ENCODE results near the gene ZIC4. TPM values are rescaled to one million over a fixed set of nuclear protein-coding genes. Genes with fewer than 3 reads are reported as not detected.

Gene ZIC4
- total and polyA plus RNA-seq, 10 of the 15 experiments (the other 5 are each of a cell fraction or from before 2014, with no cell fraction given), result not detected

- no peak overlapping the region for H2AFZ ChIP-seq (ENCODE audit: control insufficient read depth, low read depth, low read length)
- ChIA-PET RAD21 (ENCODE audit: unreplicated experiment) (no interaction called here), POLR2A (no interaction called here), CTCF (no interaction called here), SMC1A (ENCODE audit: uncharacterized antibody, unreplicated experiment) (no interaction called here)
- H3K4me2 ChIP-seq (ENCODE audit: control insufficient read depth, insufficient read depth), result no peak overlapping the region
- peaks cover 2% of the 10 kb centered on the region; the same call in 2 of the 3 replicates for H3K9me3 ChIP-seq (replicated peaks; ENCODE audit: control insufficient read depth, insufficient read depth, low read length)
- H3K36me3 ChIP-seq (ENCODE audit: control insufficient read depth in 2 of 2, insufficient read depth in 2 of 2, low read length in 1 of 2), result no peaks in the 10 kb centered on the region
- H3K79me2 ChIP-seq (ENCODE audit: control insufficient read depth, insufficient read depth, low read length), result no peaks in the 10 kb centered on the region
- BruUV-seq (replicated peaks), result no TSS peak
- intact Hi-C loops (cut with micrococcal nuclease; ENCODE audit: unreplicated experiment), result no loop called here
- H3K27ac ChIP-seq (ENCODE audit: control insufficient read depth, insufficient read depth), result no peak overlapping the region
- FAIRE-seq, result no peak
- H3K4me1 ChIP-seq (ENCODE audit: control insufficient read depth, insufficient read depth, low read length), result no peaks in the 10 kb centered on the region
- 83% methylated on average over 30 of the region's 52 CpGs for WGBS (ENCODE audit: insufficient coverage, insufficient replicate concordance, low lambda C conversion rate, missing lambda C conversion rate)
- H4K20me1 ChIP-seq (ENCODE audit: control insufficient read depth, insufficient read depth), result no peaks in the 10 kb centered on the region
- no peak for ATAC-seq
- peaks cover 12 to 28% of the 10 kb centered on the region in 2 experiments for H3K27me3 ChIP-seq (replicated peaks in 1 of 2; ENCODE audit: control insufficient read depth in 2 of 2, insufficient read depth in 2 of 2, low read length in 1 of 2)
- in situ Hi-C loops (cut with MboI), result no loop called here
- no peak overlapping the region for H3K9ac ChIP-seq (ENCODE audit: control insufficient read depth, insufficient read depth, low read length)
- DNase-seq (ENCODE audit: low read depth, low spot score), result no peak
- TF ChIP-seq NFYB (IDR thresholded peaks at IDR 0.05; ENCODE audit: insufficient read depth, low read depth, low read length) (no peak), STAT1 (conservative IDR thresholded peaks at IDR 0.05) (no peak), TCF7 (IDR thresholded peaks at IDR 0.05; ENCODE audit: borderline replicate concordance) (no peak), EED (IDR thresholded peaks at IDR 0.05; ENCODE audit: low read depth) (no peak), ZNF687 (IDR thresholded peaks at IDR 0.05) (no peak), NR2C1 (IDR thresholded peaks at IDR 0.05) (no peak), HDAC2 (IDR thresholded peaks at IDR 0.05) (no peak), DPF2 (IDR thresholded peaks at IDR 0.05) (no peak), ZNF274 (IDR thresholded peaks at IDR 0.05; ENCODE audit: insufficient read depth, insufficient read length) (no peak), GABPA (IDR thresholded peaks at IDR 0.05; ENCODE audit: low read depth) (no peak), IKZF1 (conservative IDR thresholded peaks at IDR 0.05) (no peak), SRF (IDR thresholded peaks at IDR 0.05; ENCODE audit: low read depth in 2 of 2, low read length in 2 of 2) (no peak), NFYA (IDR thresholded peaks at IDR 0.05; ENCODE audit: borderline replicate concordance, low read depth, low read length) (no peak)
- TF ChIP-seq, protein P1, sequence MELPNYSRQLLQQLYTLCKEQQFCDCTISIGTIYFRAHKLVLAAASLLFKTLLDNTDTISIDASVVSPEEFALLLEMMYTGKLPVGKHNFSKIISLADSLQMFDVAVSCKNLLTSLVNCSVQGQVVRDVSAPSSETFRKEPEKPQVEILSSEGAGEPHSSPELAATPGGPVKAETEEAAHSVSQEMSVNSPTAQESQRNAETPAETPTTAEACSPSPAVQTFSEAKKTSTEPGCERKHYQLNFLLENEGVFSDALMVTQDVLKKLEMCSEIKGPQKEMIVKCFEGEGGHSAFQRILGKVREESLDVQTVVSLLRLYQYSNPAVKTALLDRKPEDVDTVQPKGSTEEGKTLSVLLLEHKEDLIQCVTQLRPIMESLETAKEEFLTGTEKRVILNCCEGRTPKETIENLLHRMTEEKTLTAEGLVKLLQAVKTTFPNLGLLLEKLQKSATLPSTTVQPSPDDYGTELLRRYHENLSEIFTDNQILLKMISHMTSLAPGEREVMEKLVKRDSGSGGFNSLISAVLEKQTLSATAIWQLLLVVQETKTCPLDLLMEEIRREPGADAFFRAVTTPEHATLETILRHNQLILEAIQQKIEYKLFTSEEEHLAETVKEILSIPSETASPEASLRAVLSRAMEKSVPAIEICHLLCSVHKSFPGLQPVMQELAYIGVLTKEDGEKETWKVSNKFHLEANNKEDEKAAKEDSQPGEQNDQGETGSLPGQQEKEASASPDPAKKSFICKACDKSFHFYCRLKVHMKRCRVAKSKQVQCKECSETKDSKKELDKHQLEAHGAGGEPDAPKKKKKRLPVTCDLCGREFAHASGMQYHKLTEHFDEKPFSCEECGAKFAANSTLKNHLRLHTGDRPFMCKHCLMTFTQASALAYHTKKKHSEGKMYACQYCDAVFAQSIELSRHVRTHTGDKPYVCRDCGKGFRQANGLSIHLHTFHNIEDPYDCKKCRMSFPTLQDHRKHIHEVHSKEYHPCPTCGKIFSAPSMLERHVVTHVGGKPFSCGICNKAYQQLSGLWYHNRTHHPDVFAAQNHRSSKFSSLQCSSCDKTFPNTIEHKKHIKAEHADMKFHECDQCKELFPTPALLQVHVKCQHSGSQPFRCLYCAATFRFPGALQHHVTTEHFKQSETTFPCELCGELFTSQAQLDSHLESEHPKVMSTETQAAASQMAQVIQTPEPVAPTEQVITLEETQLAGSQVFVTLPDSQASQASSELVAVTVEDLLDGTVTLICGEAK (IDR thresholded peaks at IDR 0.05; ENCODE audit: borderline replicate concordance), result no peak
- TF ChIP-seq, protein P2, sequence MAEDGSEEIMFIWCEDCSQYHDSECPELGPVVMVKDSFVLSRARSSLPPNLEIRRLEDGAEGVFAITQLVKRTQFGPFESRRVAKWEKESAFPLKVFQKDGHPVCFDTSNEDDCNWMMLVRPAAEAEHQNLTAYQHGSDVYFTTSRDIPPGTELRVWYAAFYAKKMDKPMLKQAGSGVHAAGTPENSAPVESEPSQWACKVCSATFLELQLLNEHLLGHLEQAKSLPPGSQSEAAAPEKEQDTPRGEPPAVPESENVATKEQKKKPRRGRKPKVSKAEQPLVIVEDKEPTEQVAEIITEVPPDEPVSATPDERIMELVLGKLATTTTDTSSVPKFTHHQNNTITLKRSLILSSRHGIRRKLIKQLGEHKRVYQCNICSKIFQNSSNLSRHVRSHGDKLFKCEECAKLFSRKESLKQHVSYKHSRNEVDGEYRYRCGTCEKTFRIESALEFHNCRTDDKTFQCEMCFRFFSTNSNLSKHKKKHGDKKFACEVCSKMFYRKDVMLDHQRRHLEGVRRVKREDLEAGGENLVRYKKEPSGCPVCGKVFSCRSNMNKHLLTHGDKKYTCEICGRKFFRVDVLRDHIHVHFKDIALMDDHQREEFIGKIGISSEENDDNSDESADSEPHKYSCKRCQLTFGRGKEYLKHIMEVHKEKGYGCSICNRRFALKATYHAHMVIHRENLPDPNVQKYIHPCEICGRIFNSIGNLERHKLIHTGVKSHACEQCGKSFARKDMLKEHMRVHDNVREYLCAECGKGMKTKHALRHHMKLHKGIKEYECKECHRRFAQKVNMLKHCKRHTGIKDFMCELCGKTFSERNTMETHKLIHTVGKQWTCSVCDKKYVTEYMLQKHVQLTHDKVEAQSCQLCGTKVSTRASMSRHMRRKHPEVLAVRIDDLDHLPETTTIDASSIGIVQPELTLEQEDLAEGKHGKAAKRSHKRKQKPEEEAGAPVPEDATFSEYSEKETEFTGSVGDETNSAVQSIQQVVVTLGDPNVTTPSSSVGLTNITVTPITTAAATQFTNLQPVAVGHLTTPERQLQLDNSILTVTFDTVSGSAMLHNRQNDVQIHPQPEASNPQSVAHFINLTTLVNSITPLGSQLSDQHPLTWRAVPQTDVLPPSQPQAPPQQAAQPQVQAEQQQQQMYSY (CRISPR knock-in tag; IDR thresholded peaks at IDR 0.05), result no peak
- H3K4me3 ChIP-seq, result no peak overlapping the region
Observed at GRCh38 chr3:147410116-147410525, 3.8 kb upstream of the ZIC4 start.

All from GM12878 (cell line).